C4-2B (cell line): Measurements from ENCODE around the gene TMEM117.

Experiments used
- ZFX ChIP-seq: fragments of 450-650 bp; IDR thresholded peaks from 2 replicates; pipeline ENCODE4 v1.6.1; 2017
- TF ChIP-seq, protein P1 (sequence below): fragments of 450-650 bp; conservative IDR thresholded peaks from 2 replicates; pipeline ENCODE4 v1.5.1; 2017; ENCODE audit warnings: mild to moderate bottlenecking

DNA sequence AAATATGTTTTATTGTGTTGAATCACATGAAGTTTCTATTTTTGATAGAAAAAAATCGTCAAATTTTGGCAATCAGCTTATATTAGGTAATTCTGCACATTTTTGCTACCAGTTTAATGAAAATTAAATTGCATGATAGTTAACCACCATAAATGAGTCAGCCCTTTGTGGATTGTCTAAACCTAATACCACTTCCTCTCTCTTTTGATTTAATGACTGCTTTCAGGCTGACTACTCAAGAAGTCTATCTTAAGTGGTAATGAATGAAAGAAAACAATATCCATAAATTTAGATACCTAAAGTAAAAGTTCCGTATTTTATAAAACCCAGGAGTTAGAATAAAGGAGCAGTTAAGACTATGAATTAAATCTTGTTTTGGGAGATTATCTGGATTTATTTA lies 450.5 kb downstream of the TMEM117 start:
- TF ChIP-seq, protein P1, sequence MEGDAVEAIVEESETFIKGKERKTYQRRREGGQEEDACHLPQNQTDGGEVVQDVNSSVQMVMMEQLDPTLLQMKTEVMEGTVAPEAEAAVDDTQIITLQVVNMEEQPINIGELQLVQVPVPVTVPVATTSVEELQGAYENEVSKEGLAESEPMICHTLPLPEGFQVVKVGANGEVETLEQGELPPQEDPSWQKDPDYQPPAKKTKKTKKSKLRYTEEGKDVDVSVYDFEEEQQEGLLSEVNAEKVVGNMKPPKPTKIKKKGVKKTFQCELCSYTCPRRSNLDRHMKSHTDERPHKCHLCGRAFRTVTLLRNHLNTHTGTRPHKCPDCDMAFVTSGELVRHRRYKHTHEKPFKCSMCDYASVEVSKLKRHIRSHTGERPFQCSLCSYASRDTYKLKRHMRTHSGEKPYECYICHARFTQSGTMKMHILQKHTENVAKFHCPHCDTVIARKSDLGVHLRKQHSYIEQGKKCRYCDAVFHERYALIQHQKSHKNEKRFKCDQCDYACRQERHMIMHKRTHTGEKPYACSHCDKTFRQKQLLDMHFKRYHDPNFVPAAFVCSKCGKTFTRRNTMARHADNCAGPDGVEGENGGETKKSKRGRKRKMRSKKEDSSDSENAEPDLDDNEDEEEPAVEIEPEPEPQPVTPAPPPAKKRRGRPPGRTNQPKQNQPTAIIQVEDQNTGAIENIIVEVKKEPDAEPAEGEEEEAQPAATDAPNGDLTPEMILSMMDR: no peak
- no peak for TF ChIP-seq ZFX
